DMS79 treated with DMSO at 0.1 percent for 48 hours (cell line): ENCODE data around the gene KPNA4.

Experiments
- DNase-seq: peaks from one replicate; lab custom pipeline; 2025; lab: John Stamatoyannopoulos, UW

The KPNA4 gene

GRCh38 chr3:160449636-160450598, 115.5 kb downstream of the KPNA4 start, which contains the start of gene TRIM59:
TSS of gene TRIM59 (minus strand) at chr3:160449786. CDS start at chr3:160439183, 10,603 bp downstream.
- no peak for DNase-seq

GRCh38 chr3:160448845-160449635, 116.3 kb downstream of the KPNA4 start:
- DNase-seq = no peak

- no peak for DNase-seq
These were observed 117.8 kb downstream of the KPNA4 start for GRCh38 chr3:160447544-160447943.

- DNase-seq = no peak
These were observed 118.8 kb downstream of the KPNA4 start for GRCh38 chr3:160446522-160447056.

DNA sequence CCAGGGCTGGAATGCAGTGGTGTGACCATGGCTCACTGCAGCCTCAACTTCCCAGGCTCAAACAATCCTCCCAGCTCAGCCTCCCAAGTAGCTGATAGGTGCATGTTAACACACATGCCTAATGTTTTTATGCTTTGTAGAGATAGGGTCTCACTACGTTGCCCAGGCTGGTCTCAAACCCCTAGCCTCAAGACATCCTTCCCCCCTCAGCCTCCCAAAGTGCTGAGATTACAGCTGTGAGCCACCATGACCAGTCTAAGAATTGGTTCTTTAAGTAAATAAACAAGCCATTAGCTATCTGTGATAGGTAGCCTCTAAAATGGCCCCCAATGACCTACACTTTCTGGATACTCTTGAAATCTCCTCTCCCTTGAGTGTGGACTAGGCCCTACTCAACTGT, 119.5 kb downstream of the KPNA4 start:
- DNase-seq = no peak
